HG03460 (cell line): Measurements from ENCODE around the gene BICD2.

ENCODE experiments used
- ATAC-seq: cut with Tn5 transposase; IDR thresholded peaks from one replicate; pipeline ENCODE4 v1.9.1; 2021; ENCODE audit not compliant: unreplicated experiment

BICD2 gene

DNA sequence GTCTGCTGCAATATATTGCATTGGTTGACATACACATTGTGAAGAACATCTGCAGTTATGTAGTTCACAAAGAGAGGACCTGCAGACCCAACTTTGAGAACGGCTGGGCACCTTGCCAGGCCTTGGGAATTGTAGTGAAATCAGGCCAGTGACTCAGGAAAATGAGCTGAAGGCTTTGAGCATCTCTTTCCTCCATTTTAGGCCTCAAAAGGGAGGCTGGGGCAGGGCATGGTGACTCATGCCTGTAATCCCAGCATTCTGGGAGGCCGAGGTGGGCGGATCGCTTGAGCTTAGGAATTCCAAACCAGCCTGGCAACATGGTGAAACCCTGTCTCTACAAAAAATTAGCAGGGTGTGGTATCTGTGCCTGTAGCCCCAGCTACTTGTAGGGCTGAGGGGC lies 93.3 kb downstream of the BICD2 start:
- no peak for ATAC-seq

DNA sequence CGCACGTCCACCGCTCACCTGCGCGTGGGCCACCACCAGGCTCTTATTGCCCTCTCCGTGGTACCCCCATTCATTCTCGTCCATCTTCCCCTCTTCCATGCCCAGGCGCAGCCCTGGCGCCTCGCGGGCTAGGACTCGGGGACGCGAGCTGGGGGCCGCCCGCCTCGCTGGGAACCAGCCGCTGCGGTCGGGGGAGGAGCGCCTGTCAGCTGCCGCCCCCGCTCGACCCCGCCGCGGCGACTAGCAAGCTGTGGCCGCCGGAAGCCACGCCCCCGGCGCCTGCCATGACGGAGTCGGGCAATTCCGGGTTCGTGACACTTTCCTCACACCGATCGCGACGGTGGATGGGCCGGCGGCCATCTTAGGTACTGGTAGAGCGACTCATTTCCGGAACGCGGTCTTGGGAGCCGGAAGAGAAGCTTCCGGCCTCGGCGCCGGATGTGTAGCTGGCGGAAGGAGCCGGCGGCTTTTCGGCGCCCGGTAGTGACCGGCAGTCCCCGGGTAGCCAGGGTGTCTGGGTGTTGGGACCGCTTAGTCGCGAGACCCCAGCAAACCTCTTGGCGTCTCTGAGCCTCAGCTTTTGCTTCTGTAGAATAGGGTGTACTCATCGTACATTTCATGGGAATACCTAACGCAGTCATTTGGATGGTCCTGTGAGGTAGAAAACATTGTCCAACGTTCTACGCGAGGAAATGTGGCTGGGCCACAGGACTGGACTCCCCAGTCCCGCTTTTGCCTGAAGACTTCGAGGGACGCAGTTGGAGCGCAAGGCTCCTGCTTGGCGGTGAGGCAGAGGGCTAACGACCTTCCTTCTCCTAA lies 94.5 kb downstream of the BICD2 start, which contains the start of gene IPPK:
Gene IPPK (minus strand): TSS at position 242 of the 819 bp plus-strand sequence. CDS start 143 bp downstream, at position 99.
- peak; percentile 94 for ATAC-seq

DNA sequence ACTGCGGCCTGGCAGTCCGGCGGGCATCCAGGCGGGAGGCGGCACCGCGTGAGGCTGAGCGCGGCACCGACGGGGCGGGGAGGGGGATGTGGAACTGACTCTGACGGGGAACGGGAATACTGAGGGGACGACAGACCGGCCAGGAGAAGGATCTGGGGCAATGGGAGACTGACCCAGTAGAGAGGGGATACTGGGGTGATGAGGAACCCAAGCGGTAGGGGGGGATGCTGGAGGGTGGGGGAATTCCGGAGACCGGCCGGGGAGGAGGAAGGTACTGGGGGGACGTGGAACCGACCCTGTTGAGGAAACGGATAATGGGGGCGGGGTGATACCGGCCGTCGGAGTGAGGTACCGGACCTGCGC lies 95.1 kb downstream of the BICD2 start:
- peak; percentile 8 for ATAC-seq

DNA sequence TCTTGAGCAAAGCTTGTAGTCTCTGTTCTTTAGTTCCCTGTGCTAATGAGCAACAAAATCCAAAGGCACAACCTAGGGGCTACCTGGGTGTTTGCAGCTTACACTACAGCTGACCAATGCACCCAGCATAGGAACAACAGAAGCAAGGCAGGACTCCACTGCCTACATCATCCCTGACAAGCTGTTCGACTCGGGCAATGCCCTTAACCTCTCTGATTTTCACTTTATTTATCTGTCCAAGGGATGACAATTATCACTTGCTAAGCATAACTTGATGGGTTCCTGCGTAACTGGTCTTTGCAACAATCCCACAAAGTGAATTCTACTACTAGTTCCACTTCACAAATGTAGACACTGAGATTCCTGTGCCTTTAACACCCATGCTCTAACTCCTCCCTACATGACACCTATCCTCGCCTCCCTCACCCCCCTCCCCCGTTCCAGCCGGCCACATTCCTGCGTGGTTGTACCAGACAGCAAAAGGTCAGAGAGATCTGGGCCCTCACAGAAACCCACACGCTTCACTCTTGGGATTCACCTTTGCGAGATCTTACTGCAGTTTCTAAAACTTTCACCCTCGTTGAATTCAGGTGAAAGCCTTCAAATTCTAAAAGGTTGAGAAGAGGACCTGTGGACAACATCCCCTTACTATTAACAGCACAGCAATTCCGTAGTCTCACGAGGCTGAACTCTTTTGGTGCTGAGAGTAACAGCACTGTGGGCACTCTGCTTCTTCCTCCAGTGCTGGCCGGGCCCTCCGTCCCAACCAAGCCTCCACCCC lies 95.7 kb downstream of the BICD2 start:
- ATAC-seq = no peak

DNA sequence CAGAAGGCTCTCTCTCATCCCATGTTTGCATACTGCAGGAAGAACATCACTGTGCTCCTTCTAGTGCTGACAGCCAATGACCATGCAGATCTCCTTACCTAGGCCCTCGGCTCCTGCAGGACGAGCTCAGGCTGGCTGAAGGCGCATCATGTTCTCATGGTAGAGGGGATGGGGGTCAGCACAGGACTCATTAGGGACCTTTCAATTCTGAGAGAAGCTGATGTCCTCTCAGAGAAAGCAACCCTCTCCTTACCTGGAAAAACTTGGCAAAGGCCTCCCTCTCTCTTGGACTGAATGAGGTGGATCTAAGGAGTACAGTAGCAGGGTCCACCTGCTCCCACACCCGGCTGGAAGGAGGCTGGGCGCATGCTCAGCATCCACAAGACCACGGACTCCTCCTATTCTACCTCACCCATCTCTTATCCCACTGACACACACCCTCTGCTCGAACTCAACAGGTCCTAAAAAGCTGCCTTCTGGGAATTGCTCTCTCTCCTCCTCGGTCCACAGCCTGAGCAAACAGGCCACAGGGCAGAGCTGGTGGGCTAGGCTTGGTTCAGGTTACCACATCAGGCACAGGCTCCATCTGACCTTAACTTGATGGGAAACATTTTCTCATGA lies 97.6 kb downstream of the BICD2 start:
- ATAC-seq = no peak

DNA sequence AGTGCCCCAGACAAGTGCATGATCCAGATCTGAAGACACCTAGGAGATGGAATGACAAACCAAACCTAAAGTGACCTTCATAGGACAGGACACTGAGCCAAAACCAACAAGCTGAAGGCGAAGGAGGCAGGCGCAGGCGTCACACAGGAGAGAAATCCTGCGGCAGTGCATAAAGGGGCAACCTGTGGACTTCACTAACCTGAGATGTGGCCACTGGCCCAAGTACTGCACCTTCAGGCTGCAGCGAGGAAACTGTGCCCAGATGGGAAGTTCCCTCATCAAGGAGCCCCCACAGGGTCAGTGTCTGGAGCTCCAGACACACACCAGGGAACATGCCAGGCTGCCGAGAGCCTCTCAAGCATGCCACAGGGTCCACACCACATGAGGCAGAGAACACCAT lies 98.4 kb downstream of the BICD2 start:
- no peak for ATAC-seq

DNA sequence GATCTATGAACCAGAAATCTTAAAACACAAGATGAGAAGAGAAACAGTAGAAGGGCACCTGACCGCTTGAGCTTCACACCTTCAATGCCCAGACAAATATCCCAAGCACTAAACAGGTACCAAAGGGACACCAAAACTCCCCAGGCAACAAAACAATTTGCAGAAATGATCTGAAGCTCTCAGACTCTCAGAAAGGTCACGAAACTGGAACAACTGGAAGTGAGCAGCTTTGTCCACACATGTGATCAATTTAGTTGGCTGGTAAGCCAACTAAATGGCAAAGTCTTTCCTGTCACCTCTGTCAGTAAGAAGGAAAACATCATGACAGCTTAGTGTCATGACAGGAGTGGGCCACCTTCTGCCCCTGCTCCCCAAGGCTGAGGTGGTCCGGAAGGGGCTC lies 98.8 kb downstream of the BICD2 start:
- ATAC-seq = no peak

DNA sequence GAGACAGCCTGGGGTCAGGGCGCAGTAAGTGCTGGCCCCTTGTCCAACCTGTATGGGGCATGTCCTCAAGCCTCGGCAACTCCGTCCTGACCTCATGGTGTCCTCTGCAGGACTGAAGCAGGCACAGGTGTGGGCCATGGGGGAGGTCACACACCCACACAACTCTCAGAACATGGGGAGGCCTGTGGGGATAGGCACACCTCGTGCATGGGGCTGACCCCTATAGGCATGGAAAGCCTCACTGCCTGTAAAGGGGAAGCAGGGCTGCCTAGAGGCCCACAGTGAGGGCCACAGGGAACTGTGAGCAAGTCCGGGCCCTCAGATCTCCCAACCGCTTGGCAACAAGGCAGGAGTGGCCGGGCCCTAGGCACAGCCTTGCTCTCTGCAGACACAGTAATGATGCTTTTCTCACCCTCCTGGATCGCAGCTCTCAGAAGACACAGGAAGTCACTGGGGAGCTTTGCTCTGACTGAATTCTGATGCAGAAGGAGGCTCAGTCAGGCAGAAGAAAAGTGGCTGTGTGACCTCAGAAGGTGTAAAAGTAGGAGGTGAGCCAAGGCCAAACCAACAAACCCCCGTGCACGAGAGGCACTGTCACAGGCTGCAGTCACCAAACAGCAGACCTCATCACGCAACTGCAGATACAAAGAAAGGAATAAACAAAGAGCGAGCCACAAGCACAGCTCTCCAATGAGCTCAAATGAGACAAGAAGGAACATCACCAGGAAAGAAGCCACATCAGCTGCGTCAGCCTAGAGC lies 100.1 kb downstream of the BICD2 start:
- ATAC-seq = no peak

DNA sequence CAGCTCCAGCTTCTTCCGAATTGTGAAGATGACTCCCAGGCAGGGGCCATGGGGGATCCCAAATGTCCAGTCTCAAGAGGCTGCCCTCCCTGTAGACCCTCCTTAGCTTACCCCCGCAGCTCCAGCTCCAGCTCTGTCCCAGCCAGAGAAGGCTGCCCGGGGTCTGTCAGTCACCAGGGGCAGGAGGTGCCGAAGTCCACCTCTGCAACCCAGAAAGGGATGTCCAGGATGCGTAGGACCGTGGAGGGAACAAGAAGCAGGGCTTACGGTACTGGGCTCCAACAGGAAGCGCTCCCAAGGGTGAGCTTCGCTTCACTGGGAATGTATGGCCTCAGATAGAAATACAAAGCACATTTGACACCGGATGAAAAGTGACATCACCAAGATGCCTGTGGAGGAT lies 100.7 kb downstream of the BICD2 start:
- ATAC-seq = no peak

DNA sequence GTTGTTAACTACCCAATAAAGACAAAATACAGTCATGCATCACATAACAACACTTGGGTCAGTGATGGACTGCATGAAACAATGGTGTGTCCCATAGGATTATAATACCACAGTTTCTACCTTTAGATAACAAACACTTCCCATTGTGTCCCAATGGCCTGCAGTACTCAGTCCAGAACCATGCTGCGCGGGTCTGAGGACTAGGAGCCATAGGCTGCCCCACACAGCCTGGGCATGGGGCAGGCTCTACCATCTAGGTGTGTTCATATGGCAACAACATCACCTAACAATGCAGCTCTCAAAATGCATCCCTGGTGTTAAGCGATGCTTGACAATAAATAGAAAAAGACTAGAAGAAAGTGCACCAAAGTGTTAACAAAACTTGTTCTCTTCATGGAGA lies 101.5 kb downstream of the BICD2 start:
- no peak for ATAC-seq

DNA sequence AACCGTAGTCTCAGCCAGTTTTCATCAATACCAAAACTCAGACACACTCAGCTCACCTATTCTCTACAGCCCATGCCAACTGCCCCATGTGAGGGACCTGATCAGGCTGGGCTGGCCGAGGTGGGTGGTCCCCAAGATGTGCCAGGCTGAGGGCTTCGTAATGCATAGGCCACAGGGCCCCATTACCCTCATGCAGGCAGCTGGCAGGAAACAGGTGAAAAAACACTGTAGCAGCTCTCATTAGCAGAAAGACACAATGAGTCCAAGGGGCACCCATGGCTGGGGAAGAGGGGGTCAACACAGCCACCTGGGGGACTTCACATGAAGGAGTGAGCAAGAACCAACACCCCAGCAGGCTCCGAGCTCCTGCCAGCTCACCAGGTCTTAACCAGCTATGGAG lies 102.9 kb downstream of the BICD2 start:
- ATAC-seq = no peak
